GM23338 (cell line): ENCODE measurements around the gene APLN. TPM values are rescaled to one million over a fixed set of nuclear protein-coding genes. Genes with fewer than 3 reads are reported as not detected.

Experiments used
- ATAC-seq: fragments of 200-7000 bp; cut with Tn5 transposase; 3 replicates; pipeline ENCODE4 v1.9.1; 2020
- DNase-seq: peaks from one replicate; pipeline ENCODE4 v3.0.0-alpha.2; 2015; ENCODE audit warnings: low spot score
- H2AFZ ChIP-seq: fragments of 200-600 bp; sonication (generic); 2 replicates; pipeline ENCODE4 v1.8.0; 2016; ENCODE audit warnings: antibody characterized with exemption, mild to moderate bottlenecking, moderate library complexity
- H3F3A ChIP-seq: fragments of 200-600 bp; sonication (generic); replicated peaks from 2 replicates; pipeline ENCODE4 v1.8.0; 2017; ENCODE audit warnings: antibody characterized with exemption, mixed run types, low read depth
- H3K27ac ChIP-seq: fragments of 200-600 bp; sonication (generic); 2 replicates; pipeline ENCODE4 v1.6.1; 2016; ENCODE audit warnings: low read depth
- H3K27me3 ChIP-seq: fragments of 200-600 bp; sonication (generic); 2 replicates; pipeline ENCODE4 v1.8.0; 2016; ENCODE audit warnings: mild to moderate bottlenecking, mixed run types, moderate library complexity; ENCODE audit not compliant: insufficient read depth
- H3K36me3 ChIP-seq: fragments of 200-600 bp; sonication (generic); 2 replicates; pipeline ENCODE4 v1.8.0; 2016; ENCODE audit warnings: mild to moderate bottlenecking; ENCODE audit not compliant: insufficient read depth
- H3K4me1 ChIP-seq: fragments of 200-600 bp; sonication (generic); 2 replicates; pipeline ENCODE4 v1.8.0; 2016; ENCODE audit warnings: mild to moderate bottlenecking, moderate library complexity; ENCODE audit not compliant: insufficient read depth
- H3K4me2 ChIP-seq: fragments of 200-600 bp; sonication (generic); 2 replicates; pipeline ENCODE4 v1.7.1; 2017; ENCODE audit warnings: mixed run types
- H3K4me3 ChIP-seq: fragments of 200-600 bp; sonication (generic); 2 replicates; pipeline ENCODE4 v1.6.1; 2016; ENCODE audit warnings: mixed run types
- H3K79me2 ChIP-seq: fragments of 200-600 bp; sonication (generic); replicated peaks from 2 replicates; pipeline ENCODE4 v1.8.0; 2017; ENCODE audit warnings: mild to moderate bottlenecking; ENCODE audit not compliant: insufficient read depth
- H3K9me2 ChIP-seq: fragments of 200-600 bp; sonication (generic); 2 replicates; pipeline ENCODE4 v1.8.0; 2017; ENCODE audit not compliant: insufficient read depth
- H4K20me1 ChIP-seq: fragments of 200-600 bp; sonication (generic); replicated peaks from 2 replicates; pipeline ENCODE4 v1.8.0; 2017; ENCODE audit warnings: mild to moderate bottlenecking; ENCODE audit not compliant: insufficient read depth
- H3K27ac Mint-ChIP-seq: 2 replicates; pipeline ENCODE4 v1.8.0; 2020; ENCODE audit warnings: inconsistent platforms, mild to moderate bottlenecking, moderate library complexity, mixed read lengths
- H3K27me3 Mint-ChIP-seq: 3 replicates; pipeline ENCODE4 v1.8.0; 2022; ENCODE audit warnings: low read depth, mild to moderate bottlenecking, moderate library complexity, mixed read lengths, inconsistent platforms; ENCODE audit not compliant: insufficient read depth, poor library complexity
- H3K36me3 Mint-ChIP-seq: 3 replicates; pipeline ENCODE4 v1.8.0; 2021; ENCODE audit warnings: low read depth, mild to moderate bottlenecking, inconsistent platforms, moderate library complexity, mixed read lengths
- H3K4me1 Mint-ChIP-seq: 3 replicates; pipeline ENCODE4 v1.8.0; 2020; ENCODE audit warnings: mild to moderate bottlenecking, inconsistent platforms, mixed read lengths
- H3K4me3 Mint-ChIP-seq: 3 replicates; pipeline ENCODE4 v1.8.0; 2021; ENCODE audit warnings: moderate library complexity, mild to moderate bottlenecking, inconsistent platforms, mixed read lengths
- H3K9me3 Mint-ChIP-seq: 3 replicates; pipeline ENCODE4 v1.8.0; 2020; ENCODE audit warnings: moderate library complexity, mild to moderate bottlenecking, inconsistent platforms, mixed read lengths
- CTCF ChIP-seq, 2 experiments: fragments of 200-600 bp in 1 of 2; sonication (generic) in 1 of 2; conservative IDR thresholded peaks; 2 replicates each; pipeline versions ENCODE4 v1.5.1 to v1.6.1; 2016 to 2017; ENCODE audit warnings: antibody characterized with exemption in 2 of 2, low read depth in 2 of 2, mild to moderate bottlenecking in 2 of 2, moderate library complexity in 1 of 2
- EZH2 ChIP-seq: fragments of 200-600 bp; sonication (generic); IDR thresholded peaks from one replicate; pipeline ENCODE4 v1.8.0; 2017; ENCODE audit warnings: antibody characterized with exemption, mild to moderate bottlenecking, low read depth; ENCODE audit not compliant: unreplicated experiment
- EZH2phosphoT487 ChIP-seq: fragments of 200-600 bp; sonication (generic); IDR thresholded peaks from one replicate; pipeline ENCODE4 v1.8.1; 2018; ENCODE audit warnings: antibody characterized with exemption; ENCODE audit not compliant: unreplicated experiment
- POLR2AphosphoS5 ChIP-seq: IDR thresholded peaks from 2 replicates; pipeline ENCODE4 v1.6.1; 2016; ENCODE audit warnings: antibody characterized with exemption, low read depth
- STAT1 ChIP-seq: IDR thresholded peaks from one replicate; pipeline ENCODE4 v1.6.1; 2016; ENCODE audit warnings: antibody characterized with exemption; ENCODE audit not compliant: unreplicated experiment
- ZNF331 ChIP-seq: fragments of 250-450 bp; sonication (Bioruptor Pico); IDR thresholded peaks from 2 replicates; pipeline ENCODE4 v1.5.0; 2020; ENCODE audit warnings: low read depth, mild to moderate bottlenecking, moderate library complexity
- ZNF462 ChIP-seq: fragments of 250-450 bp; sonication (Bioruptor Pico); IDR thresholded peaks from 2 replicates; pipeline ENCODE4 v1.5.0; 2020; ENCODE audit warnings: mild to moderate bottlenecking, moderate library complexity
- polyA plus RNA-seq: library from polyadenylated mRNA; unstranded; fragments of >200 nt; fragmentation: Nextera tagmentation; extraction: Ambion mirVana; gene quantifications from 2 replicates; pipeline ENCODE4 v1.2.1, GENCODE V29; 2016
- total RNA-seq: library from RNA; depleted of rRNA; stranded (reverse); fragments of >200 nt; shearing (Covaris generic); gene quantifications from 2 replicates; pipeline ENCODE4 v1.2.3, GENCODE V29; 2014
- TF ChIP-seq, protein P1 (sequence below): IDR thresholded peaks from 2 replicates; pipeline ENCODE4 v1.6.1; 2016; ENCODE audit warnings: antibody characterized with exemption

The APLN gene
- total and polyA plus RNA-seq, 2 experiments from 2014 or later, result 0.49 to 0.60 TPM

GRCh38 chrX:129617420-129617819, 37.3 kb downstream of the APLN start:
- H4K20me1 ChIP-seq, result no peaks in the 10 kb centered on the region
- no peaks in the 10 kb centered on the region for H3K9me2 ChIP-seq
- TF ChIP-seq, protein P1, sequence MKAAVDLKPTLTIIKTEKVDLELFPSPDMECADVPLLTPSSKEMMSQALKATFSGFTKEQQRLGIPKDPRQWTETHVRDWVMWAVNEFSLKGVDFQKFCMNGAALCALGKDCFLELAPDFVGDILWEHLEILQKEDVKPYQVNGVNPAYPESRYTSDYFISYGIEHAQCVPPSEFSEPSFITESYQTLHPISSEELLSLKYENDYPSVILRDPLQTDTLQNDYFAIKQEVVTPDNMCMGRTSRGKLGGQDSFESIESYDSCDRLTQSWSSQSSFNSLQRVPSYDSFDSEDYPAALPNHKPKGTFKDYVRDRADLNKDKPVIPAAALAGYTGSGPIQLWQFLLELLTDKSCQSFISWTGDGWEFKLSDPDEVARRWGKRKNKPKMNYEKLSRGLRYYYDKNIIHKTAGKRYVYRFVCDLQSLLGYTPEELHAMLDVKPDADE, result no peak
- TF ChIP-seq ZNF462 (CRISPR knock-in tag), result no peak
- TF ChIP-seq ZNF331 (CRISPR knock-in tag), result no peak
- TF ChIP-seq STAT1, result no peak
- no peak for TF ChIP-seq EZH2
- no peak for TF ChIP-seq CTCF (conservative IDR thresholded peaks at IDR 0.05; ENCODE audit: low read depth in 2 of 2)
- TF ChIP-seq POLR2AphosphoS5, result no peak
- TF ChIP-seq EZH2phosphoT487, result no peak
- Mint-ChIP-seq H3K4me3 (no peak overlapping the region), H3K27ac (no peak overlapping the region), H3K36me3 (no peaks in the 10 kb centered on the region), H3K4me1 (peaks cover 10% of the 10 kb centered on the region; the same call in 2 of the 3 replicates), H3K27me3 (peaks cover 4% of the 10 kb centered on the region), H3K9me3 (no peaks in the 10 kb centered on the region)
- no peak for DNase-seq
- H3K27me3 ChIP-seq, result no peaks in the 10 kb centered on the region
- no peaks in the 10 kb centered on the region for H3K36me3 ChIP-seq
- ATAC-seq, result no peak
- no peaks in the 10 kb centered on the region; the same call in 1 of the 2 replicates for H3K4me1 ChIP-seq
- no peak overlapping the region for H2AFZ ChIP-seq
- no peaks in the 10 kb centered on the region for H3F3A ChIP-seq
- no peak overlapping the region for H3K4me2 ChIP-seq
- no peak overlapping the region for H3K4me3 ChIP-seq
- no peaks in the 10 kb centered on the region for H3K79me2 ChIP-seq
- H3K27ac ChIP-seq, result no peak overlapping the region
